H4 (cell line): ENCODE data around the gene PROC. TPM values are rescaled to one million over a fixed set of nuclear protein-coding genes. Genes with fewer than 3 reads are reported as not detected.

Source experiments
- DNase-seq: peaks from one replicate; pipeline ENCODE4 v3.0.0-alpha.2; 2015; ENCODE audit warnings: low spot score
- total RNA-seq: library from RNA; depleted of rRNA; stranded (reverse); fragments of >200 nt; shearing (Covaris generic); gene quantifications from 2 replicates; pipeline ENCODE4 v1.2.3, GENCODE V29; 2014; rRNA removed

Gene PROC
- 1.3 and 2.6 TPM in 2 replicates for total RNA-seq

DNA sequence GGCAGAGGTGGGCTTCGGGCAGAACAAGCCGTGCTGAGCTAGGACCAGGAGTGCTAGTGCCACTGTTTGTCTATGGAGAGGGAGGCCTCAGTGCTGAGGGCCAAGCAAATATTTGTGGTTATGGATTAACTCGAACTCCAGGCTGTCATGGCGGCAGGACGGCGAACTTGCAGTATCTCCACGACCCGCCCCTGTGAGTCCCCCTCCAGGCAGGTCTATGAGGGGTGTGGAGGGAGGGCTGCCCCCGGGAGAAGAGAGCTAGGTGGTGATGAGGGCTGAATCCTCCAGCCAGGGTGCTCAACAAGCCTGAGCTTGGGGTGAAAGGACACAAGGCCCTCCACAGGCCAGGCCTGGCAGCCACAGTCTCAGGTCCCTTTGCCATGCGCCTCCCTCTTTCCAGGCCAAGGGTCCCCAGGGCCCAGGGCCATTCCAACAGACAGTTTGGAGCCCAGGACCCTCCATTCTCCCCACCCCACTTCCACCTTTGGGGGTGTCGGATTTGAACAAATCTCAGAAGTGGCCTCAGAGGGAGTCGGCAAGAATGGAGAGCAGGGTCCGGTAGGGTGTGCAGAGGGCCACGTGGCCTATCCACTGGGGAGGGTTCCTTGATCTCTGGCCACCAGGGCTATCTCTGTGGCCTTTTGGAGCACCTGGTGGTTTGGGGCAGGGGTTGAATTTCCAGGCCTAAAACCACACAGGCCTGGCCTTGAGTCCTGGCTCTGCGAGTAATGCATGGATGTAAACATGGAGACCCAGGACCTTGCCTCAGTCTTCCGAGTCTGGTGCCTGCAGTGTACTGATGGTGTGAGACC is at the start of gene PROC:
TSS of gene PROC (plus strand) at position 128 of the 812 bp plus-strand sequence. CDS start 1,516 bp downstream, outside the sequence.
- DNase-seq: no peak

DNA sequence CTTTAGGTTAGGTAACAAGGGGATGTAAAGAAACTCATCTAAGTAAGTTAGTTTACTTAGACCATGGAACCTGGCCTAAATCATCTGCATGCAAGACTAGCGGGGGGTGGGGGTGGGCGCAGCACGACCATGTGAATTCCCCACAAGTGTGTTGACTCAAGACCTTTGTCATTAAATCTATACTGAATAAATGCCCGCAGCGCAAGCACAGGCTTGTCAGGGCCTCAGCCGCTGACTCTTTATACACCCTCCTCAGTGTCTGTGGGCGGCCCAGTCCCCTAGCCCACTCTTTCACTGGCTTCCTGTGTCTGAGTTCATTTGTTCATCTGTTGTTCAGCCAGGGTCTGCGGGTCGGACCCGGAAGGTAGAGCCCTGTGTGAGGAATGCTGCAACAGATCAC is 48.2 kb upstream of the PROC start:
- DNase-seq: no peak

DNA sequence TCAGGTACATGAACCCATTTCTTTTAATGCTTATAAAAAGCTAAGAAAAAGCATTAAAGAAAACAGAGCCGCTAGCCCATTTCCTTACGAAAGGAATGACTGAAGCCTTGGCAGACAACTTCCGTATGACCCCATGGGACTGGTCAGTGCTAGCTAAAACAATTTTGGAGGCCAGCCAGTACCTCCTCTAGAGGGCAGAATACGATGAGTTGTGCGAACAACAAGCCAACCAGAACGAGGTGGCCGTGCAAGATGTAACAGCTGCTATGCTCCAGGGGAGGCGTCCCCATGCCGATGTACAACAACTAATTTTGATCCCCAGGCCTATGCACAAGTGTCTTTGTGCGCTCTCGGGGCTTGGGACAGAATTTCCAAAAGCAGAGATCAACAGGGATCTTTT is 47.2 kb upstream of the PROC start:
- no peak for DNase-seq

DNA sequence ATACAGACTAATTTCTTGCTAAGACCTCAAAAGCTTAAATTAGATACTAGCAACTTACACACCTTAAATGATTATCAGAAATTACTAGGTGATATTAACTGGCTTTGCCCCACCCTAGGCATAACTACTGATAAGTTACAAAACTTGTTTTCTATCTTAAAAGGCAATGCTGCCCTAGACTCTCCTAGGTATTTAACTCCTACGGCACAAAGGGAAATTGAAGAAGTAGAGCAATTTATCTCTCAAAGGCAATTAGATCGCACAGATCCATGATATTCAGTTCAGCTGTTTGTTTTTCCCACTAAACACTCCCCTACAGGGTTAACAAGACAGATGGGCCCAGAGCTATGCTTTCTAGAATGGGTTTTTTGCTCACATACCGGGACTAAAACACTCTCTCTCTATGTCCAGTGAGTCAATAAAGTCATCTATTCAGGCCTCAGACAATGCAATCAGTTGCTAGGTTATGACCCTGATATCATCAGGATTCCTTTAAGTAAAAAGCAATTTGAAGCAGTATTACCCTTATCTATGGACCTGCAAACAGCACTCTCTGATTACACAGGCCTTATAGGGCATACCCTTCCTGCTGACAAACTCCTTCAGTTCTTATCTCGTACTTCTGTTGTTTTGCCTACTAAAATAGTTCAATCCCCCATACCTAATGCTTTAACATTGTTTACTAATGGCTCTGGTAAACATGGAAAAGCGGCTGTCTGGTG is 44.7 kb upstream of the PROC start:
- no peak for DNase-seq

DNA sequence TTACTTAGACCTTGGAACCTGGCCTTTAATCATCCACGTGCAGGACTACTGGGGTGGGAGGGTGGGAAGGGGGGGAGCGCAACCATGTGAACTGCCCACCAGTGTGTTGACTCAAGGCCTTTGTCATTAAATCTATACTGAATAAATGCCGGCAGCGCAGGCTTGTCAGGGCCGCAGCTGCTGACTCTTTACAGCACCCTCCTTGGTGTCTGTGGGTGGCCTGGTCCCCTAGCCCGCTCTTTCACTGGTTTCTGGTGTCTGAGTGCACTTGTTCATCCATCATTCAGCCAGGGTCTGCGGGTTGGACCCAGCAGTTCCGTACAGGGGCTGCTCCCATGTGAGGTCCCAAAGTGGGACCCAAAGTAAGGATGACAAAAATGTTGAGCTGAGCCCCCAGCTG is 42.0 kb upstream of the PROC start:
- DNase-seq: no peak

DNA sequence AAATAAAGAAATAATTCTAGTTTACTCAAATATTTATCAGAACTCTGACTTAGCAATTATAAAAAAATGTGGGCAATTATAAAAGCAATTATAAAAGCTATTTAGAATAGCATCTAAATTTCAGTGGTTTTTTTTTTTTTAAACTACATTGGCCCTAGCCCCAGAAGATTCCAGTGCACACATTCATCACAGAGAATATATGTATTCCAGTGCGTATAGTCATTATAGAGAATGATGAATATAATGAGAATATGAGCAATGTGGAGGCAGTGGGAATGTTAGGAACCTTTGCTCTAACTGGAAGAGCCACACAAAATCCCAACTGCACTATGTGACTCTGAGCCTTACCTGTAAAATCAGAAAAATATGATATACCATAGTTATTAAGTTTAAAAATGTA is 41.0 kb upstream of the PROC start:
- DNase-seq: no peak

DNA sequence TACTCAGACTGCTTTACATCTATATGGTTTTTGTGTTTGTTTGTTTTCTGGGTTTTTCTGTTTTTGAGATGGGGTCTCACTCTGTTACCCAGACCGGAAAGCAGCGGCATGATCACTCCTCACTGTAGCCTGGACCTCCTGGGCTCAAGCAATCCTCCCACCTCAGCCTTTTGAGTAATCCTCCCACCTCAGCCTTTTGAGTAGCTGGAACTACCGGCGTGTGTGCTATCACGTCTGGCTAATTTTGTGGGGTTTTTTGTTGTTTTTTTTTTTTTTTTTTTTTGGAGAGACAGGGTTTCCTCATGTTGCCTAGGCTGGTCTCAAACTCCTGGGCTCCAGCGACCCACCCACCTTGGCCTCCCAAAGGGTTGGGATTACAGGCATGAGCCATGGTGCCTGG is 39.5 kb upstream of the PROC start:
- DNase-seq: no peak

DNA sequence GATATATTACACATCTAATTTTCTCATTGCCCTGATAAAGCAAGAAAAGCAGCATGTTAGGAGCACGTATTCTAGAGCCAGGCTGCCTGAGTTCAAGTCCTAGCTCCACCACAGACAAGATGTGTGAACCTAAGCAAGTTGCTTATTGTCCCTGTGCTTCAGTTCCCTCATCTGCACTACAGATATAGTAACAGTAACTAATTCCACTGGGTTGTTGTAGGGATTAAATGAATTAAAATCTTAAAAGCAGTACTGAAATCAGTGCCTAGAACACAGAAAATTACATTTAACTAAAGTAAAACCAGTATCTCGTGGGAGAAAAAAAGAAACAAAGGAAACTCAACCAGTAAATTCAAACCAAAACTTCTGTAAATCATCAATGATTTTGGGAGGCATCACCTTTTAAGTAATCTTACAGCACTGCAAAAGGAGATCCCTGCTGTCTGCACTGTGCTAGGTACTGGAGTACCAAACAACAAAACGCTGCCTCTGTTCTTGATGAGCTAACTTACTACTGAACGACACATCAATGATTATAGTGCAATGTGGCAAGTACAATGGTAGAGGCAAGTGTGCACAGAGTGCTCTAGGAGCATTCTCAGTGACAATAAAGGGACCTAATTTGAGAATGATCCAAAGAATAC is 38.4 kb upstream of the PROC start:
- DNase-seq: no peak

DNA sequence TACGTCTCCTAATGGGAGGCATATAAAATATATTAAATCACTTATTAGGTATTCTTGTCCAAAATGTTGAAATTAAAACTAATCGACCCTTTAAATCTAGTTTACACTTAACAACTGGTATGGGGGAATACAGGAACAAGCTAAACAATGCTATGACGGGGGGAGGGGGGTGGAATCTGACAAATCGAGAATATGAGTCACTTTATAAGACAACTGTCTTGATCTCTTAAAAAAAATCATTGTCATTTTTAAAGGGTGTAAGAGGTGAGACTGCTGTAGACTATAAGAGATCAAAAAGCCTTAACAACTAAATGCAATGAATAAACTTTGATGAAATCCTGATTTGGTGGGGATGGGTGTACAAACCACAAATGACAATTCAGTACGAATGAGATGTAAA is 36.5 kb upstream of the PROC start:
- no peak for DNase-seq

DNA sequence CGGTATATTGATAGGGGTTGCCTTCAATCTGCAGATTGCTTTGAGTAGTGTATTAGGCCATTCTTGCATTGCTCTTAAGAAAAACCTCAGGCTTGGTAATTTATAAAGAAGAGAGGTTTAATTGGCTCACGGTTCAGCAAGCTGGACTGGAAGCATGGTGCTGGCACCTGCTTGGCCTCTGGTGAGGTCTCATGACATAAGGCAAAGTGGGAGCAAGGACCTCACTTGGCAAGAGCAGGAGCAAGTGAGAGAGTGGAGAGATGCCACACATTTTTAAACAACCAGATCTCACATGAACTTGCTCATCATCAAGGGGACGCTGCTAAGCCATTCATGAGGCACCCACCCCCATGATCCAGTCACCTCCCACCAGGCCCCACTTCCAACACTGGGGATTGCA is 35.4 kb upstream of the PROC start:
- DNase-seq: no peak

DNA sequence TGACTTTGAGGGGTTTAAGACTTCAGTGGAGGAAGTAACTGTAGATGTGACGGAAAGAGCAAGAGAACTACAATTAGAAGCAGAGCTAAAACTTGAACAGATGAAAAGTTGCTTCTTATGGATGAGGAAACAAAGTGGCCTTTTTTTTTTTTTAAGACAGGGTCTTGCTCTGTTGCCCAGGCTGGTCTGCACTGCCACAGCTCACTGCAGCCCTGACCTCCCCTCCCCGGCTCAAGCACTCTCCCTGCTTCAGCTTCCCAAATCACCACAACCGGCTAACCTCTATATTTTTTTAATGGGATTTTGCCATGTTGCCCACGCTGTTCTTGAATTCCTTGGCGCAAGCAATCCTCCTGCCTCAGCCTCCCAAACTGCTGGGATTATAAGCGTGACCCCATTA is 33.7 kb upstream of the PROC start:
- no peak for DNase-seq

DNA sequence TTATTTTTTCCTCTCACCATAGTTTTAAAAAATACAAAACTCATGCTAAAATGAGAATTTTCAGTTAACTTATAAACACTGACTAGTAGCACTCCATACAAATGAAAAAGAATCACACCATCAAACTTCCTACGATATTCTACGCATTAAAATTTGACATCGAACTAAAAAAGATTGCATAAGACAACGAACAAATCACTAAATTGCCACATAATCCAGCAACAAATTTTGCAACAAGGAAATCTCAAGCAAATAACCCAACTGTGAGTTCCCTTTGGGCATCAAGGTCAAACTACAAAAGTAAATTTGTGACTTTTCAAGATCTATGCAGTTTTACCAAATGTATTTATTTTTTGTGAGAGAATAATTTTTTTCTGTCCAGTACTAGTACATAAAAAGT is 32.0 kb upstream of the PROC start:
- no peak for DNase-seq

DNA sequence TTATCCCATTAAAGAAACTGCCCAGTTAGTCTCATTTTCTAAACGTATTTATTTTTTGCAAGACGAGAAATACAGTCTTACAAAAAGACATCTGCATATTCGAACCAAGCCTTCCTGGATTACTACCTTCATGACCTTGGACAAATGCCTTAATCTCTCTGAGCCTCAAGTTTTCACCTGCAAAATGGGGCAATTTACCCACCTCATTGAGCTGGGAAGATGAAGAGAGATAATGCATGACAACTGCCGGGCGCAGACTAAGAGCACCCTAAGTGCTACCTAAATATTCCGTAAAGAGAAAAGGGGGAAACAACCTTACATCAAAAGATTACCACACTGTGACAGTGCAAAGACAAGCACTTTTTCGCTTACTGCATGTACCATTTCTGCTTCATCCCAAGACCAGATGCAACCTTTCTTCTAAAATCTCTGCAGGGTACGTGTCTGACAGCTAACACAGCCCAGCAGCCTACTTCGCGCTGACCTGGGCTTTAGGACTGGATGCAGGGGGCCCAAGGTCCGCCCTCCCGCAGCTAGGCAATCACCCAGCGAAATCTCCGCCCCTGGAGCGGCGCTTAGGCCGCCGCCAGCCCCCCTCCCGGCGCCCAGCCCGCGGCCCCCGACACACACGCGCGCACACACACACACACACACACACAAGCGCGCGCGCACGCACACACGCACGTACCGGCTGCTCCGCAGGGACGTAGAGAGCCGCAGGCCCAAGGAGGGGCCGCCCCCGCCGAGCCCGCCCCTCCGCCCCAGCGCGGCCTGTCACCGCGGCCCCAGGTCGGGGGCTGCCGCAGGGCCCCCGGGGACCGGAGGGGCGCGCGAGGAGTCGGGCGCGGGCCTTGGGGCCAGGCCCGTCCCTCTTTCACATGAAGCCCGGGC is 31.2 kb upstream of the PROC start:
- DNase-seq: peak; percentile 80

DNA sequence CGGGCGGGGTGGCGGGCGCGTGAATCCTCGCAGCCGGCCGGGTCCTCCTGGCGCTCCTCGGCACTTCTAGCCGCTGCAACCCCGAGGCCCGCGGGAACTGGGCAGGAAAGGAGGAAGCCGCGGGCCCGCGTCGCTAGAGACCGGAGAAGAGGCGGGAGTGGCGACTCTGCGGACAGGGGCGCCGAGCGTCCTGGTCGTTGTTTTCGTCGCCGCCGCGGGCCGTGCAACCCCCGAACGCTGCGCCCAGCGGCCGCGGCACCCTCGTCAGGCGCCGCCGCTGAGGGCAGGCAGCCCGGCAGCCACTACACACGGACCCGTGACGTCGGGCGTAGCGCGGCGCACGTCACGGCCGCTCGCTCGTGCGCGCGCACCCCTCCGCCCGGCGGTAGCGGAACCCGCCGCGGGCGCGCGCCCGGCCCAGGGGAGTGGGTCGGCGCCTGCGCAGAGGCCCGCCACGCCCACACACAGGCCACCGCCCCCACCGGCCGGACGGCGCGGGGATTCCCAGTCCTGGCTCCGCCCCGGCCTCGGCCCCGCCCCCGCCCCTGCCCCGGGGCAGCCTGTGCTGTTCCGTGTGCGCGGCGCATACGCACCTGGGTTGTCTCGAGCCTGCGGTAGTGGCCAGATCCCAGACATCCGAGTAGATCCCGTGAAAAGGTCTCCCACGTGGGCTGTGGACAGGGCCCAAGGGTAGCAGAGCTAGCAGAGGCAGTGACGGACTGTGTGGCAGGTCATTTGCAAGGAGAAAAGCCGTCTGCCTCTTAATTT is 30.4 kb upstream of the PROC start, which contains the start of gene MAP3K2:
TSS of gene MAP3K2 (minus strand) at position 321 of the 768 bp plus-strand sequence. CDS start 44,846 bp downstream, outside the sequence.
- peak; percentile 81 for DNase-seq

DNA sequence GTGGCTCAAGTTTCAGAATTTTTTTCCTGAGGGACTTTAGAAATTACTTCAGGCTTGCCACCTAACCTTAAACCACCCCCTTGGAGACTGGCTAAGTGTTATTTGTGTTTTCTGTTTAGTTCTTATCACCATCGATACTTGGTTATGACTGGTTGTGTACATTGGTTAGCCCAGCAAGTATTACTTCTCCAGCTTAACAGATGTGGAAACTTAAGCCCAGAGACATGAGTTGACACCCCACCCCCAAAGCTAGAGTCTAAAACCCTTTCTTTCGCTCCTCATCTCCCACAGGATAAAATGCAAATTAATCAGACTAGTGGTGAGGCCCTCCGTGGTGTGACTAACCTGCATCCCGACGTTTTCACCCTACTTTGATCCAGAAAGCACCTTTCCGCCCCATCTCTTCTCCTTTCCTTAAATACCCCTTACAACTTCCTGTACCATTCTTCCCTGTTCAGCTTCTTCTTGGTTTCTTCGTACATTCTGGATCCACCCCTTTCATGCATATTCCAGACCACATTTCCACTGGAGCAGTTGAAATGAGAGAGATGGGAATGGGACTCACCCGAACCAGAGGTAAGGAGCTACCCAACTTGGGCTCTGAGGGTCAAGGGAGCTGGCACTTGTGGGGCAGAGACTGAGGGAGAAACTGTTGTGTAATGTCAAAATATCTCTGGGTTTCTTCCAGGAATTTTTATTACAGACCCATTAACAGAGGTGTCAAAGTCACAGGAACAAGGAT is 29.6 kb upstream of the PROC start:
- no peak for DNase-seq

DNA sequence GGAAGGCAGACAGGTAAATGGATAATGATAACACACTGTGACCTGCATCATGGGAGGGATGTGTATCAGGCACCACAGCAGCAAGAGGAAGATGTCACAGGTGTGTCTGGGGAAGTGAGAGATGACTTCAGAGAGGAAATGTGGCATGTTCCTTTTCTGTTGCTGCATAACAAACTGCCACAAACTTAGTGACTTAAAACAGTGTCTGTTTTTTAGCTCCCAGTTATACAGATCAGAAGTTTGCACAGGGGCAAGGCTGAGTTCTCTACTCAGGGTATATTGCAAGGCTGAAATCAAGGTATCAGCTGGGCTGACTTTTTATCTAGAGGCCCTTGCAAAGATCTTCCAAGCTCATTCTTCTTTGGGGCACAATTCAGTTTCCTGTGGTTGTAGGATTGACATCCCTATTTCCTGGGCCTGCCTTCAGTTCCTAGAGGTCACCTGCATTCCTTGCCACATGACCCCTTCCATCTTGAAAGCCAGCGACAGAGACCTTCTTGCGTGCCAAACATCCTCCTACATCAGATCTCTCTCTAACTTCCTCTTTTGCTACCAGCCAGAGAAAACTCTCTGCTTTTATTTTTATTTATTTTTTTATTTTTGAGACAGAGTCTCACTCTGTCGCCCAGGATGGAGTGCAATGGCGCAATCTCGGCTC is 28.3 kb upstream of the PROC start:
- no peak for DNase-seq

DNA sequence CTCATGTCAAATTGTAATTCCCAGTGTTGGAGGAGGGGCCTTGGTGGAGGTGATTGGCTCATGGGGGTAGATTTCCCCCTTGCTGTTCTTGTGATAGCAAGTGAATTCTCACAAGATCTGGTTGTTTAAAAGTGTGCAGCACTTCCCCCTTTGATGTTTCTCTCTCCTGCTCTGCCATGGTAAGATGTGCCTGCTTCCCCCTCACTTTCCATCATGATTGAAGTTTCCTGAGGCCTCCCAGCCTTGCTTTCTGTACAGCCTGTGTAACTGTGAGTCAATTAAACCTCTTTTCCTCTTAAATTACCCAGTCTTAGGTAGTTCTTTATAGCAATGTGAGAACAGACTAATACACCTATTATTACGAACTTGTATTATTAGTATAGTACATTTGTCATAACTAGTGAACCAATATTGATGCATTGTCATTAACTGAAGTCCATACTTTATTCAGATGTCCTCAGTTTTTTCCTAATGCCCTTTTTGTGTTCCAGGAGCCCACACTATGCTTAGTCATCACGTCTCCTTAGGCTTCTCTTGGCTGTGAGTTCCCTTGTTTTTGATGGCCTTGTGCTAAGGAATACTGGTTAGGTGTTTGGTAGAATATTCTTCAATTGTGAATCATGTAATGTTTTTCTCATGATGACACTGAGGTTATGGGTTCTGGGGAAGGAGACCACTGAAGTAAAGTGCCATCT is 25.9 kb upstream of the PROC start:
- DNase-seq: no peak

DNA sequence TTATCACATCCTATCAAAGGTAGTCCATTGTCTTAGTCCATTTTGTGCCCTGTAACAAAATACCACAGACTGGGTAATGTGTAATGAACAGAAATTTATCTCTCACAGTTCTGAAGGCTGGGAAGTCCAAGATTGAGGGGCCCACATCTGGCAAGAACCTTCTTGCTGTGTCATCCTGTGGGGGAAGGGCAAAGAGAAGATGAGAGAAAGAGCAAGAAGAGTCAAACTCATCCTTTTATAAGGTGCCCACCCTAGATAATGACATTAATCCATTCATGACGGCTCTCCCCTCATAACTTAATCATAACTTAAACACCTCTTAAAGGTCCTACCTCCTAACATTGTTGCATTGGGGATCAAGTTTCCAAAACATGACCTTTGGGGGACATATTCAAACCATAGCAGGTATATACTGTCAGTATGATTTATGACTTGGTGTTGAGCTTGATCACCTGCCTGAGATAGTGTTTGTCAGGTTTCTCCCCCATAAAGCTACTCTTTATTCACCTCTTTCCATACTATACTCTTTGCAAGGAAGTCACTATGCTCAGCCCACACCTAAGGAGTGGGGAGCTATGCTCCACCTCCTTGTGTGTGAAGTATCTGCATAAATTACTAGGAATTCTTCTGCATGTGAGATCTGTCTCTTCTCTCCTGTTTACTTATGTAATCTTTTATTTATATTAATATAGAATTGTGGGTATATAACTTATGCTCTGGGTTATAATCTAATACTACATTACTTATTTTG is 25.2 kb upstream of the PROC start:
- no peak for DNase-seq
